ENCODE measurements around the gene CFAP126.

DNA sequence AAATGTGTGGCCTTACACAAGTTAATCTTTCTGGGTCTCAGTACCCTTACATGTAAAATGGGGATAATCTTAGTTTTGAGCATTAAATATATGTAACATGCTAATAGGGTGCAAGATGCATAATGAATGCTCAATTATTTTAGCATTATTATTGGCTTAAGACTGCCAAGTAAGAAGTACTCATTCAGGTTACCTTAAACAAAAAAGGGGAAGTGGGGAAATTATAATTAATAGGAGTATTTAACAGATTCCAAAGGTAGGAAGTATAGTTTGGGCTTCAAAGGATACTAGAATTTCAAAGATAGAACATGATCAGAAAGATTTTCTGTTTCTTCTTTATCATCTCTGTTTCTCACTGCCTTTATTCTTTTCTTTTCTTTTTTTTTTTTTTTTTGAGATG lies 5.8 kb upstream of the CFAP126 start:
- TF ChIP-seq, protein P1, sequence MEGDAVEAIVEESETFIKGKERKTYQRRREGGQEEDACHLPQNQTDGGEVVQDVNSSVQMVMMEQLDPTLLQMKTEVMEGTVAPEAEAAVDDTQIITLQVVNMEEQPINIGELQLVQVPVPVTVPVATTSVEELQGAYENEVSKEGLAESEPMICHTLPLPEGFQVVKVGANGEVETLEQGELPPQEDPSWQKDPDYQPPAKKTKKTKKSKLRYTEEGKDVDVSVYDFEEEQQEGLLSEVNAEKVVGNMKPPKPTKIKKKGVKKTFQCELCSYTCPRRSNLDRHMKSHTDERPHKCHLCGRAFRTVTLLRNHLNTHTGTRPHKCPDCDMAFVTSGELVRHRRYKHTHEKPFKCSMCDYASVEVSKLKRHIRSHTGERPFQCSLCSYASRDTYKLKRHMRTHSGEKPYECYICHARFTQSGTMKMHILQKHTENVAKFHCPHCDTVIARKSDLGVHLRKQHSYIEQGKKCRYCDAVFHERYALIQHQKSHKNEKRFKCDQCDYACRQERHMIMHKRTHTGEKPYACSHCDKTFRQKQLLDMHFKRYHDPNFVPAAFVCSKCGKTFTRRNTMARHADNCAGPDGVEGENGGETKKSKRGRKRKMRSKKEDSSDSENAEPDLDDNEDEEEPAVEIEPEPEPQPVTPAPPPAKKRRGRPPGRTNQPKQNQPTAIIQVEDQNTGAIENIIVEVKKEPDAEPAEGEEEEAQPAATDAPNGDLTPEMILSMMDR (IDR thresholded peaks at IDR 0.05) = no peak
- TF ChIP-seq POLR2AphosphoS5 (IDR thresholded peaks at IDR 0.05) (no peak), POLR2A (IDR thresholded peaks at IDR 0.05) (no peak), EP300 (IDR thresholded peaks at IDR 0.05) (no peak)
